ENCODE results near the gene CASK.

- TF ChIP-seq CTCF (IDR thresholded peaks at IDR 0.05) (no peak), POLR2A (IDR thresholded peaks at IDR 0.05; ENCODE audit: low read depth) (no peak), POLR2AphosphoS5 (IDR thresholded peaks at IDR 0.05) (no peak)
These were observed 207.1 kb downstream of the CASK start for GRCh38 chrX:41716222-41716621.
